Ascending aorta (tissue), 2 donors: ENCODE measurements around the gene CACNA2D3. TPM values are rescaled to one million over a fixed set of nuclear protein-coding genes. Genes with fewer than 3 reads are reported as not detected.

Experiments
- DNase-seq, 2 donors: peaks; one replicate each; pipeline ENCODE4 v3.0.0-alpha.2; 2019; ENCODE audit warnings: low spot score in 2 of 2
- H3K27ac ChIP-seq, 2 donors: fragments of 200-600 bp; sonication (generic); one replicate each; pipeline ENCODE4 v1.5.1; 2016 to 2017; ENCODE audit warnings: mild to moderate bottlenecking in 1 of 2
- H3K27me3 ChIP-seq: fragments of 200-600 bp; sonication (generic); one replicate; pipeline ENCODE4 v1.5.1; 2017
- H3K36me3 ChIP-seq, 2 donors: fragments of 200-600 bp; sonication (generic); one replicate each; pipeline ENCODE4 v1.5.1; 2016
- H3K4me1 ChIP-seq, 2 donors: fragments of 200-600 bp; sonication (generic); one replicate each; pipeline ENCODE4 v1.5.1; 2016 to 2017; ENCODE audit warnings: mild to moderate bottlenecking in 1 of 2
- H3K4me3 ChIP-seq, 2 donors: fragments of 200-600 bp; sonication (generic); one replicate each; pipeline ENCODE4 v1.5.1; 2016 to 2017; ENCODE audit warnings: mild to moderate bottlenecking in 1 of 2
- H3K9me3 ChIP-seq, 2 donors: fragments of 200-600 bp; sonication (generic); one replicate each; pipeline ENCODE4 v1.5.1; 2016
- intact Hi-C: fragments of 100-400 bp; cut with DNase I; formaldehyde crosslinking; loops from one replicate; pipeline ENCODE4 v1.15.1; 2023
- total RNA-seq: library from RNA; depleted of rRNA; stranded (reverse); fragments of >200 nt; gene quantifications from one replicate; pipeline ENCODE4 v1.1.0, GENCODE V29; 2016
- TF ChIP-seq, protein P1 (sequence below), 3 experiments: fragments of 200-600 bp in 2 of 3; fragments of 450-650 bp in 1 of 3; sonication (generic) in 2 of 3; IDR thresholded peaks; one replicate each; pipeline ENCODE4 v1.5.1; 2016 to 2019; ENCODE audit warnings: antibody characterized with exemption in 3 of 3, mild to moderate bottlenecking in 1 of 3, moderate library complexity in 1 of 3

CACNA2D3 gene
- total RNA-seq, 1 donor from 2014 or later = not detected

GRCh38 chr3:54745843-54746242, 623.5 kb downstream of the CACNA2D3 start:
- Histone ChIP-seq H3K4me3 (no peak overlapping the region), H3K9me3 (no peaks in the 10 kb centered on the region), H3K4me1 (no peaks in the 10 kb centered on the region), H3K27ac (no peak overlapping the region), H3K36me3 (no peaks in the 10 kb centered on the region), H3K27me3 (no peaks in the 10 kb centered on the region)
- TF ChIP-seq, protein P1, sequence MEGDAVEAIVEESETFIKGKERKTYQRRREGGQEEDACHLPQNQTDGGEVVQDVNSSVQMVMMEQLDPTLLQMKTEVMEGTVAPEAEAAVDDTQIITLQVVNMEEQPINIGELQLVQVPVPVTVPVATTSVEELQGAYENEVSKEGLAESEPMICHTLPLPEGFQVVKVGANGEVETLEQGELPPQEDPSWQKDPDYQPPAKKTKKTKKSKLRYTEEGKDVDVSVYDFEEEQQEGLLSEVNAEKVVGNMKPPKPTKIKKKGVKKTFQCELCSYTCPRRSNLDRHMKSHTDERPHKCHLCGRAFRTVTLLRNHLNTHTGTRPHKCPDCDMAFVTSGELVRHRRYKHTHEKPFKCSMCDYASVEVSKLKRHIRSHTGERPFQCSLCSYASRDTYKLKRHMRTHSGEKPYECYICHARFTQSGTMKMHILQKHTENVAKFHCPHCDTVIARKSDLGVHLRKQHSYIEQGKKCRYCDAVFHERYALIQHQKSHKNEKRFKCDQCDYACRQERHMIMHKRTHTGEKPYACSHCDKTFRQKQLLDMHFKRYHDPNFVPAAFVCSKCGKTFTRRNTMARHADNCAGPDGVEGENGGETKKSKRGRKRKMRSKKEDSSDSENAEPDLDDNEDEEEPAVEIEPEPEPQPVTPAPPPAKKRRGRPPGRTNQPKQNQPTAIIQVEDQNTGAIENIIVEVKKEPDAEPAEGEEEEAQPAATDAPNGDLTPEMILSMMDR (IDR thresholded peaks at IDR 0.05) = no peak
- DNase-seq = no peak
- intact Hi-C loops = no loop called here

DNA sequence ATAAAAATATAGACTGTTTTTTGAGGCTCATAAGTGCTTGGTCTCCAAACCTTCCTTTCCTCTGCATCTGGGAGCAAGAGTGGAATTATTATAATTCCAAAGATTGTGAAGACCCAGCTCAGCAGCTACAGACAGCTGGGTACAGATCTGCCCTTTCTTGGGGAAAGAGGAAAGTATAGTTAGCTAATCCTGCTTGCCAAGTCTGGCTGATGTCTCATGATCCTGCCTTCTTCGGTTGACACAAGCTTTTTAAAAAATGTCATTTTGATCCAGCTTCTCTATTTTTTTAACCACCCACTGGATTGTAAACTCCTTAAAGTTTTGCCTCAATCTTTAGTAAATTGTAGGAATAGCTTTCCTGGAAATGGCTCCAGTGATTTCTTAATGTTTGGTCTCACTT, 624.4 kb downstream of the CACNA2D3 start:
- no peak overlapping the region for H3K27ac ChIP-seq
- TF ChIP-seq, protein P1 (IDR thresholded peaks at IDR 0.05) = no peak
- no peaks in the 10 kb centered on the region for H3K27me3 ChIP-seq
- no peaks in the 10 kb centered on the region for H3K36me3 ChIP-seq
- intact Hi-C loops = no loop called here
- no peaks in the 10 kb centered on the region for H3K4me1 ChIP-seq
- H3K4me3 ChIP-seq = no peak overlapping the region
- no peak for DNase-seq
- no peaks in the 10 kb centered on the region for H3K9me3 ChIP-seq

GRCh38 chr3:54755756-54756155, 633.4 kb downstream of the CACNA2D3 start:
- H3K27me3 ChIP-seq = no peaks in the 10 kb centered on the region

GRCh38 chr3:54756330-54756731, 634.0 kb downstream of the CACNA2D3 start:
- Histone ChIP-seq H3K9me3 (no peaks in the 10 kb centered on the region), H3K36me3 (no peaks in the 10 kb centered on the region), H3K4me3 (no peak overlapping the region), H3K27ac (no peak overlapping the region), H3K27me3 (no peaks in the 10 kb centered on the region), H3K4me1 (no peaks in the 10 kb centered on the region)
- intact Hi-C loops = no loop called here
- TF ChIP-seq, protein P1 (IDR thresholded peaks at IDR 0.05) = no peak
- DNase-seq = no peak

More at GRCh38 chr3:54755756-54756155, 633.4 kb downstream of the CACNA2D3 start:
- H3K4me3 ChIP-seq = no peak overlapping the region
- DNase-seq = no peak
- TF ChIP-seq, protein P1 (IDR thresholded peaks at IDR 0.05) = no peak
- H3K4me1 ChIP-seq = no peaks in the 10 kb centered on the region
- no peaks in the 10 kb centered on the region for H3K36me3 ChIP-seq
- intact Hi-C loops = no loop called here
- no peaks in the 10 kb centered on the region for H3K9me3 ChIP-seq
- H3K27ac ChIP-seq = no peak overlapping the region

GRCh38 chr3:54758461-54758860, 636.1 kb downstream of the CACNA2D3 start:
- no peak for DNase-seq
- TF ChIP-seq, protein P1 (IDR thresholded peaks at IDR 0.05) = no peak
- Histone ChIP-seq H3K4me1 (no peaks in the 10 kb centered on the region), H3K4me3 (no peak overlapping the region), H3K27me3 (no peaks in the 10 kb centered on the region), H3K27ac (no peak overlapping the region), H3K9me3 (no peaks in the 10 kb centered on the region), H3K36me3 (no peaks in the 10 kb centered on the region)
- intact Hi-C loops = no loop called here

DNA sequence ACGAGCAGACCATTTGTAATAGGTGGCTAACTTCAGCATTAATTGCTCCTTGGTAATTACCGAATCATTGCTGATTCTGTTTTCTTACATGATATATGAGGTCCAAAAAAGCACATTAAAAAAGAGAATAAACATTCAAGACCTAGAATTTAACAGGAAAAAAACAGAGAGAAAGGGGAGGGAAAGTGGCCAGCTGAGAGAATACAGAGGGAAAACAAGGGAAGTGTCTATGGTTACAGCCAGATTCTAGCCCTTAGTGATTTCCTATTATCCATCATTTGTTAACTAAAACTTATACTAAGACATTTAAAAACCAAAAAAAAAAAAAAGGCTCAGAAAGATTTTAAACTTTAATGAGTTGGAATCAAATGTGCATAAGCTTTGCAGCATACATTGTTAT, 636.8 kb downstream of the CACNA2D3 start:
- Histone ChIP-seq H3K27me3 (no peaks in the 10 kb centered on the region), H3K4me3 (no peak overlapping the region), H3K9me3 (no peaks in the 10 kb centered on the region), H3K36me3 (no peaks in the 10 kb centered on the region), H3K4me1 (no peaks in the 10 kb centered on the region), H3K27ac (no peak overlapping the region)
- intact Hi-C loops = no loop called here
- TF ChIP-seq, protein P1 (IDR thresholded peaks at IDR 0.05) = no peak
- DNase-seq = no peak
